HepG2 (cell line): Measurements from ENCODE around the gene SEPHS2. TPM values are rescaled to one million over a fixed set of nuclear protein-coding genes. Genes with fewer than 3 reads are reported as not detected.

ENCODE experiments used
- CHD2 ChIP-seq: IDR thresholded peaks from 2 replicates; pipeline ENCODE4 v1.6.1; 2011; ENCODE audit warnings: low read depth, low read length, improper control_type of control experiment
- FOXK1 ChIP-seq: sonication (generic); formaldehyde crosslinking; IDR thresholded peaks from 2 replicates; pipeline ENCODE4 v1.4.0; 2020; ENCODE audit warnings: low read depth, missing genetic modification reagents, borderline replicate concordance
- FOXK2 ChIP-seq: fragments of 450-650 bp; IDR thresholded peaks from 2 replicates; pipeline ENCODE4 v1.6.1; 2016
- GMEB1 ChIP-seq: sonication (generic); formaldehyde crosslinking; IDR thresholded peaks from 2 replicates; pipeline ENCODE4 v1.5.1; 2020; ENCODE audit warnings: missing genetic modification reagents, mild to moderate bottlenecking, borderline replicate concordance
- MNT ChIP-seq: fragments of 450-650 bp; IDR thresholded peaks from 2 replicates; pipeline ENCODE4 v1.6.1; 2016
- MTA3 ChIP-seq: sonication (generic); formaldehyde crosslinking; IDR thresholded peaks from 2 replicates; pipeline ENCODE4 v1.4.0; 2020; ENCODE audit warnings: missing genetic modification reagents
- MXI1 ChIP-seq: IDR thresholded peaks from 3 replicates; pipeline ENCODE4 v1.6.1; 2012; ENCODE audit warnings: low read depth, low read length, inconsistent platforms, borderline replicate concordance
- NFKBIZ ChIP-seq: IDR thresholded peaks from 2 replicates; pipeline ENCODE4 v1.6.1; 2018; ENCODE audit warnings: missing genetic modification reagents, missing compliant biosample characterization
- NONO ChIP-seq, 2 experiments: fragments of 450-650 bp in 1 of 2; sonication (generic) in 1 of 2; formaldehyde crosslinking in 1 of 2; IDR thresholded peaks in 1 of 2; conservative IDR thresholded peaks in 1 of 2; 2 replicates each; pipeline versions ENCODE4 v1.6.1 to v1.8.0; 2017 to 2022; ENCODE audit warnings: mild to moderate bottlenecking in 1 of 2, missing genetic modification reagents in 1 of 2, moderate library complexity in 1 of 2
- SALL2 ChIP-seq: sonication (generic); formaldehyde crosslinking; IDR thresholded peaks from 2 replicates; pipeline ENCODE4 v1.8.1; 2023; ENCODE audit warnings: mild to moderate bottlenecking, missing genetic modification reagents, inconsistent platforms
- SP5 ChIP-seq: IDR thresholded peaks from 2 replicates; pipeline ENCODE4 v1.6.1; 2016; ENCODE audit warnings: low read depth, borderline replicate concordance
- TBX3 ChIP-seq: fragments of 450-650 bp; IDR thresholded peaks from 2 replicates; pipeline ENCODE4 v1.6.1; 2017; ENCODE audit warnings: antibody characterized with exemption, mild to moderate bottlenecking, inconsistent platforms, borderline replicate concordance
- ZNF180 ChIP-seq: sonication (generic); formaldehyde crosslinking; IDR thresholded peaks from 2 replicates; pipeline ENCODE4 v1.4.0; 2020; ENCODE audit warnings: low read depth, missing genetic modification reagents, borderline replicate concordance
- ZNF256 ChIP-seq: sonication (generic); formaldehyde crosslinking; conservative IDR thresholded peaks from 2 replicates; pipeline ENCODE4 v1.4.0; 2020; ENCODE audit warnings: missing genetic modification reagents
- ZNF282 ChIP-seq: fragments of 450-650 bp; IDR thresholded peaks from 2 replicates; pipeline ENCODE4 v1.6.1; 2018; ENCODE audit not compliant: partially characterized antibody
- ZNF354B ChIP-seq: sonication (generic); formaldehyde crosslinking; IDR thresholded peaks from 2 replicates; pipeline ENCODE4 v1.8.0; 2022; ENCODE audit warnings: mild to moderate bottlenecking, missing genetic modification reagents
- ZNF503 ChIP-seq: sonication (generic); formaldehyde crosslinking; IDR thresholded peaks from 2 replicates; pipeline ENCODE4 v1.4.0; 2020; ENCODE audit warnings: missing genetic modification reagents
- ZNF589 ChIP-seq: sonication (generic); formaldehyde crosslinking; conservative IDR thresholded peaks from 2 replicates; pipeline ENCODE4 v1.8.0; 2022; ENCODE audit warnings: mild to moderate bottlenecking, moderate library complexity, missing genetic modification reagents
- ZNF766 ChIP-seq: sonication (generic); formaldehyde crosslinking; IDR thresholded peaks from 2 replicates; pipeline ENCODE4 v1.5.0; 2020; ENCODE audit warnings: missing genetic modification reagents, borderline replicate concordance
- ZNF784 ChIP-seq: sonication (generic); formaldehyde crosslinking; IDR thresholded peaks from 2 replicates; pipeline ENCODE4 v1.5.1; 2020; ENCODE audit warnings: missing genetic modification reagents, mild to moderate bottlenecking, borderline replicate concordance
- ZNF792 ChIP-seq: IDR thresholded peaks from 2 replicates; pipeline ENCODE4 v1.6.1; 2016
- polyA plus RNA-seq, 8 experiments: library from polyadenylated mRNA; depleted of rRNA in 3 of 8; stranded (reverse) in 7 of 8; unstranded in 1 of 8; fragments of >200 nt; fragmentation: Illumina TruSeq in 4 of 8; extraction: Trizol in 4 of 8; gene quantifications; 2 replicates each; pipeline versions ENCODE4 v1.2.1 to v1.2.3, GENCODE V29; 2011 to 2016; ENCODE audit warnings: low read depth in 4 of 8, missing spikeins in 1 of 8, mixed read lengths in 1 of 8; ENCODE audit not compliant: insufficient read depth in 1 of 8
- total RNA-seq, 5 experiments: library from RNA; depleted of rRNA; stranded (reverse); fragments of >200 nt; fragmentation: Illumina TruSeq; extraction: Trizol; gene quantifications; 2 replicates each; pipeline ENCODE4 v1.2.3, GENCODE V29; 2016; ENCODE audit warnings: low read depth in 1 of 5

The SEPHS2 gene
- total and polyA plus RNA-seq, 2 of the 13 experiments (the other 11 are each of a cell fraction or from before 2014, with no cell fraction given), result 20.7 to 127 TPM

GRCh38 chr16:30488764-30489605 lies 43.3 kb upstream of the SEPHS2 start (continued):
- TF ChIP-seq MTA3 (CRISPR knock-in tag) (no peak), FOXK1 (CRISPR knock-in tag) (no peak), ZNF784 (CRISPR knock-in tag) (peak; percentile 60; the same call in 1 of the 2 replicates), TBX3 (no peak), ZNF792 (CRISPR knock-in tag) (0 out of 2 replicates have a peak, but pooled peaks have one; percentile 51), FOXK2 (no peak), SP5 (CRISPR knock-in tag) (peak; percentile 22; the same call in 1 of the 2 replicates), MXI1 (peak; percentile 47; the same call in 1 of the 3 replicates), SALL2 (no peak), ZNF256 (CRISPR knock-in tag) (peak; percentile 49; the same call in 1 of the 2 replicates), CHD2 (no peak), ZNF589 (CRISPR knock-in tag) (no peak), MNT (no peak), ZNF766 (CRISPR knock-in tag) (peak; percentile 88; the same call in 1 of the 2 replicates), NONO (IDR thresholded peaks at IDR 0.05) (no peak), NONO (CRISPR knock-in tag; conservative IDR thresholded peaks at IDR 0.05) (0 out of 2 replicates have a peak, but pooled peaks have one; percentile 42), ZNF180 (CRISPR knock-in tag) (no peak), ZNF503 (peak; percentile 71; the same call in 1 of the 2 replicates), NFKBIZ (CRISPR knock-in tag) (no peak; the same call in 1 of the 2 replicates), GMEB1 (CRISPR knock-in tag) (peak; percentile 15; the same call in 1 of the 2 replicates), ZNF354B (CRISPR knock-in tag) (no peak), ZNF282 (no peak)
